Mucosa of descending colon (tissue), 3 donors: ENCODE data around the gene PLA2G4E. TPM values are rescaled to one million over a fixed set of nuclear protein-coding genes. Genes with fewer than 3 reads are reported as not detected.

ENCODE experiments used
- ATAC-seq: fragments of 200-7000 bp; cut with Tn5 transposase; one replicate; pipeline ENCODE4 v1.9.1; 2020; ENCODE audit warnings: mild to moderate bottlenecking, moderate library complexity
- DNase-seq, 3 donors: peaks; one replicate each; pipeline ENCODE4 v3.0.0-alpha.2; 2020
- H3K36me3 ChIP-seq: fragments of 200-600 bp; one replicate; pipeline ENCODE4 v1.8.0; 2021; ENCODE audit warnings: low read depth, mild to moderate bottlenecking
- H3K4me1 ChIP-seq: fragments of 200-600 bp; one replicate; pipeline ENCODE4 v1.8.0; 2021; ENCODE audit warnings: low read depth, mild to moderate bottlenecking
- H3K4me3 ChIP-seq: fragments of 200-600 bp; one replicate; pipeline ENCODE4 v1.8.0; 2021; ENCODE audit warnings: mild to moderate bottlenecking
- H3K9me3 ChIP-seq: fragments of 200-600 bp; one replicate; pipeline ENCODE4 v1.8.0; 2021; ENCODE audit warnings: mild to moderate bottlenecking
- intact Hi-C, 2 donors: fragments of 100-400 bp; cut with DNase I in 1 of 2; cut with micrococcal nuclease in 1 of 2; formaldehyde crosslinking; loops; one replicate each; pipeline versions ENCODE4 v1.11.0 to v1.11.1; 2022; cut with DNase I, micrococcal nuclease
- total RNA-seq, 3 donors: library from RNA; stranded (reverse); fragmentation: NEBNext Ultra II Directional in 2 of 3; extraction: Animal tissue kit (Norgen Biotek cat#: 25700) in 2 of 3; gene quantifications; one replicate each; pipeline versions ENCODE4 v1.2.1 to v1.2.4, GENCODE V29; 2021 to 2023
- TF ChIP-seq, protein P1 (sequence below): fragments of 200-600 bp; IDR thresholded peaks from one replicate; pipeline ENCODE4 v1.8.0; 2022; ENCODE audit warnings: antibody characterized with exemption, mild to moderate bottlenecking
- donor health status: DM: no; HTN: no; CAD: no; lungs with moderate emphysema.
- donor health status: DM: no; HTN: no; CAD: no.
- donor health status: DM: no; HTN: yes; CAD: no.

PLA2G4E gene
- total RNA-seq, 3 donors from 2014 or later: 0.06 to 0.27 (median 0.09) TPM

GRCh38 chr15:42068601-42069000, 47.8 kb upstream of the PLA2G4E start:
- peak in 1 of 3 donors; percentile 44 for DNase-seq
- no peaks in the 10 kb centered on the region for H3K9me3 ChIP-seq
- H3K4me3 ChIP-seq: no peak overlapping the region
- TF ChIP-seq, protein P1, sequence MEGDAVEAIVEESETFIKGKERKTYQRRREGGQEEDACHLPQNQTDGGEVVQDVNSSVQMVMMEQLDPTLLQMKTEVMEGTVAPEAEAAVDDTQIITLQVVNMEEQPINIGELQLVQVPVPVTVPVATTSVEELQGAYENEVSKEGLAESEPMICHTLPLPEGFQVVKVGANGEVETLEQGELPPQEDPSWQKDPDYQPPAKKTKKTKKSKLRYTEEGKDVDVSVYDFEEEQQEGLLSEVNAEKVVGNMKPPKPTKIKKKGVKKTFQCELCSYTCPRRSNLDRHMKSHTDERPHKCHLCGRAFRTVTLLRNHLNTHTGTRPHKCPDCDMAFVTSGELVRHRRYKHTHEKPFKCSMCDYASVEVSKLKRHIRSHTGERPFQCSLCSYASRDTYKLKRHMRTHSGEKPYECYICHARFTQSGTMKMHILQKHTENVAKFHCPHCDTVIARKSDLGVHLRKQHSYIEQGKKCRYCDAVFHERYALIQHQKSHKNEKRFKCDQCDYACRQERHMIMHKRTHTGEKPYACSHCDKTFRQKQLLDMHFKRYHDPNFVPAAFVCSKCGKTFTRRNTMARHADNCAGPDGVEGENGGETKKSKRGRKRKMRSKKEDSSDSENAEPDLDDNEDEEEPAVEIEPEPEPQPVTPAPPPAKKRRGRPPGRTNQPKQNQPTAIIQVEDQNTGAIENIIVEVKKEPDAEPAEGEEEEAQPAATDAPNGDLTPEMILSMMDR: no peak
- no peak for ATAC-seq
- no peaks in the 10 kb centered on the region for H3K4me1 ChIP-seq
- intact Hi-C loops: no loop called here
- H3K36me3 ChIP-seq: no peaks in the 10 kb centered on the region

DNA sequence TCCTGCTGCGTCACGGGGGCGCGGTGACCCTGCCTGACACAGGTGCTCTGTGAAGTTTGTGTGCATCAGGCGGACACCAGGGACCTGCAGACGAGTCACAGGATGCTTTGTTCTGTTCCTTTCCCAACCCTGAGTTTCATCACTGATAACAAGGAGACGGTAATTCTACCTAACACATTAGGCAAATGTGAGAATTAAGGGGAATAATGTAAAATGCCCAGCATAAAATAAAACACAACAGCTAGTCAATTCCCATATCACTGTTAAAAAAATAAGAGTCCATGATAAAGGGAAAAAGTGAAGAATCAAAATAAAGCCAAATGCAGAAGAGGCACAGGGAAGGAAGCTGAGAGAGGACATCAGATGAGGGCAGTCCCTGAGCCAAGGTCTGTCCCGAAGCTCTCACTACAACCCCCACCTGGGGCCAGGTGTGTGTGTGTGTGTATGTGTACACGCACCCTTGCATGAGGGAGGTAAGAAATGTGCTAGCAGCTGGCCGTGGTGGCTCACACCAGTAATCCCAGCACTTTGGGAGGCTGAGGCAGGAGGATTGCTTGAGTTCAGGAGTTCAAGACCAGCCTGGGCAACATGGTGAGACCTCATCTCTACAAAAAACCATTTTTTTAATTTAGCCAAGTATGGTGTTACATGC, 46.0 kb upstream of the PLA2G4E start:
- Histone ChIP-seq H3K4me3 (no peak overlapping the region), H3K9me3 (no peaks in the 10 kb centered on the region), H3K4me1 (no peaks in the 10 kb centered on the region), H3K36me3 (no peaks in the 10 kb centered on the region)
- ATAC-seq: no peak
- intact Hi-C loops: no loop called here
- TF ChIP-seq, protein P1: no peak
- DNase-seq: no peak

- no peaks in the 10 kb centered on the region for H3K9me3 ChIP-seq
- H3K4me1 ChIP-seq: no peaks in the 10 kb centered on the region
- DNase-seq (no peak), ATAC-seq (no peak)
- intact Hi-C loops: no loop called here
- TF ChIP-seq, protein P1: no peak
- H3K36me3 ChIP-seq: no peaks in the 10 kb centered on the region
- H3K4me3 ChIP-seq: no peak overlapping the region
Observed at GRCh38 chr15:42065468-42065867, 44.6 kb upstream of the PLA2G4E start.

DNA sequence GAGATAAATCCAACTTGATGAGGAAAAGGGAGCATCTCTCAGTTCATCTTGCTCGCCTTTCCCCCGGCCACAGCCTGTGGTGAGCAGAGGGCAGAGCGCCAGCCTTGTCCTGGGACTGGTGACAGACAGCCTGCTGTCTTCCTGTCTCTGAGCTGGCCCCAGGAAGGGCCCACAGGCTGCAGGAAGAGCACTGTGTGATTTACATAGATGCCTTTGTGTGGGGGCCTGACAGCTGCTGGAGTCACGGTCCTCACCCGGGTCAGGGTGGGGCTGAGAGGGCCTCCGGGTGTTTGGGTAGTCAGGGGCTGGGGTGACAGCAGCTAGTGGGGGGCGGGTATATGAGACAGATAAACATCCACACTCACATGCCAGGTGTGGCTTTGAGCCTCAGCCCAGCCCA, 44.2 kb upstream of the PLA2G4E start:
- no peaks in the 10 kb centered on the region for H3K36me3 ChIP-seq
- no peaks in the 10 kb centered on the region for H3K4me1 ChIP-seq
- ATAC-seq (no peak), DNase-seq (no peak)
- no peak overlapping the region for H3K4me3 ChIP-seq
- TF ChIP-seq, protein P1: no peak
- H3K9me3 ChIP-seq: no peaks in the 10 kb centered on the region
- intact Hi-C loops: no loop called here

GRCh38 chr15:42064271-42064670, 43.4 kb upstream of the PLA2G4E start:
- Histone ChIP-seq H3K4me1 (no peaks in the 10 kb centered on the region), H3K4me3 (no peak overlapping the region), H3K36me3 (no peaks in the 10 kb centered on the region), H3K9me3 (no peaks in the 10 kb centered on the region)
- intact Hi-C loops: no loop called here
- ATAC-seq (no peak), DNase-seq (no peak)
- TF ChIP-seq, protein P1: no peak
